ENCODE data around the gene DDX43. TPM values are rescaled to one million over a fixed set of nuclear protein-coding genes. Genes with fewer than 3 reads are reported as not detected.

The DDX43 gene
- total and polyA plus RNA-seq, 10 of the 15 experiments (the other 5 are each of a cell fraction or from before 2014, with no cell fraction given), result 0.12 TPM; not detected in 9

- no peak for TF ChIP-seq PAX8 (IDR thresholded peaks at IDR 0.05)
- TF ChIP-seq RELB (IDR thresholded peaks at IDR 0.05; ENCODE audit: low read depth), result no peak
- TF ChIP-seq KLF5 (IDR thresholded peaks at IDR 0.05; ENCODE audit: partially characterized antibody), result no peak
- TF ChIP-seq RAD51 (IDR thresholded peaks at IDR 0.05), result no peak
- TF ChIP-seq CUX1 (IDR thresholded peaks at IDR 0.05; ENCODE audit: insufficient replicate concordance, low read depth, low read length), result no peak
- TF ChIP-seq, protein P1, sequence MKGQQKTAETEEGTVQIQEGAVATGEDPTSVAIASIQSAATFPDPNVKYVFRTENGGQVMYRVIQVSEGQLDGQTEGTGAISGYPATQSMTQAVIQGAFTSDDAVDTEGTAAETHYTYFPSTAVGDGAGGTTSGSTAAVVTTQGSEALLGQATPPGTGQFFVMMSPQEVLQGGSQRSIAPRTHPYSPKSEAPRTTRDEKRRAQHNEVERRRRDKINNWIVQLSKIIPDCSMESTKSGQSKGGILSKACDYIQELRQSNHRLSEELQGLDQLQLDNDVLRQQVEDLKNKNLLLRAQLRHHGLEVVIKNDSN (IDR thresholded peaks at IDR 0.05; ENCODE audit: borderline replicate concordance, extremely low read length, insufficient read depth, low read depth, low read length), result no peak
- peak; percentile 66; the same call in 1 of the 2 replicates for TF ChIP-seq SPI1 (IDR thresholded peaks at IDR 0.05; ENCODE audit: borderline replicate concordance, insufficient read depth, low read depth, low read length)
- TF ChIP-seq USF2 (IDR thresholded peaks at IDR 0.05; ENCODE audit: borderline replicate concordance, low read depth, low read length), result no peak
- TF ChIP-seq, protein P2, sequence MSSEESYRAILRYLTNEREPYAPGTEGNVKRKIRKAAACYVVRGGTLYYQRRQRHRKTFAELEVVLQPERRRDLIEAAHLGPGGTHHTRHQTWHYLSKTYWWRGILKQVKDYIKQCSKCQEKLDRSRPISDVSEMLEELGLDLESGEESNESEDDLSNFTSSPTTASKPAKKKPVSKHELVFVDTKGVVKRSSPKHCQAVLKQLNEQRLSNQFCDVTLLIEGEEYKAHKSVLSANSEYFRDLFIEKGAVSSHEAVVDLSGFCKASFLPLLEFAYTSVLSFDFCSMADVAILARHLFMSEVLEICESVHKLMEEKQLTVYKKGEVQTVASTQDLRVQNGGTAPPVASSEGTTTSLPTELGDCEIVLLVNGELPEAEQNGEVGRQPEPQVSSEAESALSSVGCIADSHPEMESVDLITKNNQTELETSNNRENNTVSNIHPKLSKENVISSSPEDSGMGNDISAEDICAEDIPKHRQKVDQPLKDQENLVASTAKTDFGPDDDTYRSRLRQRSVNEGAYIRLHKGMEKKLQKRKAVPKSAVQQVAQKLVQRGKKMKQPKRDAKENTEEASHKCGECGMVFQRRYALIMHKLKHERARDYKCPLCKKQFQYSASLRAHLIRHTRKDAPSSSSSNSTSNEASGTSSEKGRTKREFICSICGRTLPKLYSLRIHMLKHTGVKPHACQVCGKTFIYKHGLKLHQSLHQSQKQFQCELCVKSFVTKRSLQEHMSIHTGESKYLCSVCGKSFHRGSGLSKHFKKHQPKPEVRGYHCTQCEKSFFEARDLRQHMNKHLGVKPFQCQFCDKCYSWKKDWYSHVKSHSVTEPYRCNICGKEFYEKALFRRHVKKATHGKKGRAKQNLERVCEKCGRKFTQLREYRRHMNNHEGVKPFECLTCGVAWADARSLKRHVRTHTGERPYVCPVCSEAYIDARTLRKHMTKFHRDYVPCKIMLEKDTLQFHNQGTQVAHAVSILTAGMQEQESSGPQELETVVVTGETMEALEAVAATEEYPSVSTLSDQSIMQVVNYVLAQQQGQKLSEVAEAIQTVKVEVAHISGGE (CRISPR knock-in tag; IDR thresholded peaks at IDR 0.05), result no peak
- no peak for TF ChIP-seq SUPT20H (IDR thresholded peaks at IDR 0.05; ENCODE audit: borderline replicate concordance, control insufficient read depth, low read depth, low read length)
- no peak for TF ChIP-seq JUND (IDR thresholded peaks at IDR 0.05; ENCODE audit: low read depth, low read length)
- peak; percentile 31; the same call in 1 of the 2 replicates for TF ChIP-seq POLR2AphosphoS5 (IDR thresholded peaks at IDR 0.05; ENCODE audit: low read length)
These were observed 56.8 kb downstream of the DDX43 start (continued) for GRCh38 chr6:73451223-73452106.
